ENCODE data around the gene ZDHHC1. TPM values are rescaled to one million over a fixed set of nuclear protein-coding genes. Genes with fewer than 3 reads are reported as not detected.

The ZDHHC1 gene
- total RNA-seq, 4 donors from 2014 or later = 7.5 to 26.7 (median 17.3) TPM

DNA sequence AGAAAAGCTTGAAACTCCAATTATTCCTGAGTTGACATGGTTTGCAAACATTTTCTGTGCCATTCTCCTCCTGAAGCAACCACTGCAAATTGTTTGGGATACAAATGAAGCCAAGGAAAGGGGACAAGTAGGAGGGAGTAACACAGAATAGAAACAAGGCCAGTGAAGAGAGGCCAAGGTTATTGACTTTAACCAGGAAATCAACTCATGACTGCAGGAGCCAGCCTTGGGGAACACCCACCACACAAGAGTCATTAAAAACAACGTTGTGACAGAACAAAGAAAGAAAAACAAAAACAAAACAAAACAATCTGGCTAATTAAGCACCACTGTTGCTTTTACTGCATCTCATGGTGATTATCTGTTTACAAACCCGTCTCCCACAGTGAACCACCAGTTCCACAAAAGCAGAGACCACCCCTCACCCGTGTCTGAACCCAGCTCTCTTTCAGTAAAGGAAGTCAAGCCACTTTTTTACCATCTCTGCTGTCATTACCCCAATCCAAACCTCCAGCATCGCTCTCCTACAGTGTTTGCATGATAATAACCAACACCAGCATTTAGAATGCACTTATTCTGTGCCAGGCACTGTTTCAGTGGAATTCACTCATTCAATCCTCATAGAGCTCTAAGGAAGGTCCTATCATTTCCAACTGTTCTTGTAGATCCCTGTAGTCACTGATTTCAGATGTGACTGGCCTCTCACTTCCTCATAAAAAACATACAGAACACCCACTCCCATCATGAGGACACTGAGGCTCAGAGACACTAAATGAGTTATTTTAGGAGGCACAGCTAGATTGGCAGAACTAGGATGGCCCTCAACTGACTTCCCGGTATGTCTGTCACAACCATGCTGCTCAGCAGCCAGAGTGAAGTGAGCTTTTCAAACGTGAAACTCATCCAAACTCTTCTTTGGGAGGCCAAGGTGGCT, 2.0 kb downstream of the ZDHHC1 start:
- H3K36me3 ChIP-seq = peaks cover 0 to 2% of the 10 kb centered on the region in 2 donors
- H3K4me3 ChIP-seq = no peak overlapping the region
- no peak for ATAC-seq
- no peaks in the 10 kb centered on the region for H3K27me3 ChIP-seq
- H3K27ac ChIP-seq = peak overlapping the region in 1 of 4 donors; percentile 86
- peaks cover 0 to 29% (median 6%) of the 10 kb centered on the region in 3 donors for H3K4me1 ChIP-seq
- no peaks in the 10 kb centered on the region for H3K9me3 ChIP-seq
- TF ChIP-seq POLR2AphosphoS5 (IDR thresholded peaks at IDR 0.05) = no peak
- no peak for TF ChIP-seq EP300 (IDR thresholded peaks at IDR 0.05)
- TF ChIP-seq POLR2A (IDR thresholded peaks at IDR 0.05) = no peak
- TF ChIP-seq, protein P1, sequence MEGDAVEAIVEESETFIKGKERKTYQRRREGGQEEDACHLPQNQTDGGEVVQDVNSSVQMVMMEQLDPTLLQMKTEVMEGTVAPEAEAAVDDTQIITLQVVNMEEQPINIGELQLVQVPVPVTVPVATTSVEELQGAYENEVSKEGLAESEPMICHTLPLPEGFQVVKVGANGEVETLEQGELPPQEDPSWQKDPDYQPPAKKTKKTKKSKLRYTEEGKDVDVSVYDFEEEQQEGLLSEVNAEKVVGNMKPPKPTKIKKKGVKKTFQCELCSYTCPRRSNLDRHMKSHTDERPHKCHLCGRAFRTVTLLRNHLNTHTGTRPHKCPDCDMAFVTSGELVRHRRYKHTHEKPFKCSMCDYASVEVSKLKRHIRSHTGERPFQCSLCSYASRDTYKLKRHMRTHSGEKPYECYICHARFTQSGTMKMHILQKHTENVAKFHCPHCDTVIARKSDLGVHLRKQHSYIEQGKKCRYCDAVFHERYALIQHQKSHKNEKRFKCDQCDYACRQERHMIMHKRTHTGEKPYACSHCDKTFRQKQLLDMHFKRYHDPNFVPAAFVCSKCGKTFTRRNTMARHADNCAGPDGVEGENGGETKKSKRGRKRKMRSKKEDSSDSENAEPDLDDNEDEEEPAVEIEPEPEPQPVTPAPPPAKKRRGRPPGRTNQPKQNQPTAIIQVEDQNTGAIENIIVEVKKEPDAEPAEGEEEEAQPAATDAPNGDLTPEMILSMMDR (IDR thresholded peaks at IDR 0.05) = no peak
- WGBS, 2 donors (ENCODE audit: low coverage in 1 of 2) = 47 to 67% methylated on average over 4 to 5 of the region's 6 CpGs

DNA sequence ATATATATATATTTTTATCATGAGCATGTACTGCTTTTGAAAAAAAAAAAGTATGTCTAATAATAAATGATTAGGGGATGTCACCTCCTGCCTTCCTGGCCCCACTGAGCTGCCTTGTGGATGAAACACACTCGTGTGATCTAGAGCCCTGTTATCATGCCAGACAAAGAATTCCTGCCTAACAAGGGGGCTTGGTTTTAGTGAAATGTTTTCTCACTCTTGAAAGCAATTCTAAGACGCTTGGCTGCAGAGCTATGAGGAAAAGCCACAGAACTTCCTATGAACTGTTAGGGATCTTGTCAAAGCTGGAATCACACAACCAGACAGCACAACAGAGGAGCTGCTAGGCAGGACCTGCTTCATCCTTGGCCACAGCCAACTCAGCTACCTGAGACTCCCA, 4.0 kb downstream of the ZDHHC1 start:
- H3K27ac ChIP-seq = no peak overlapping the region
- WGBS, 2 donors (ENCODE audit: low coverage in 1 of 2) = 36 to 61% methylated on average over 2 of the region's 2 CpGs
- TF ChIP-seq POLR2A (IDR thresholded peaks at IDR 0.05) (no peak), EP300 (IDR thresholded peaks at IDR 0.05) (no peak), POLR2AphosphoS5 (IDR thresholded peaks at IDR 0.05) (no peak)
- TF ChIP-seq, protein P1 (IDR thresholded peaks at IDR 0.05) = no peak

DNA sequence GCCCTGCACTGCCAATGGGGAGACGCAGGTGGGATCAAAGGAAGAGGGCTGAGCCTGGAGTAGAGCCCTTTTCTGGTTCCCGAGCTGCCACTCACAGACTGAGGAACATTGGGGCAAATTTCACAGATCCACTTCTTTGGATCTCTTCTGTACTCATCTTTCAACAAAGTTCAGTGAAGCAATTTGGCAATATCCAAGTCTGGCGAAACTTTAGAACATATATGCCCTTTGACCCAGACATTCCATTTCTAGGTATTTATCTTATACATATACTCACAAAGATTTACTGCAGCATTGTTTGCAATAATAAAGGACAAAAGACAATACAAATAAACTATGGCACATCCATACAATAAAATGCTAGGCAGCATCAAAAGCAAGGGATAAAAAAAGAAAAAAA, 4.9 kb downstream of the ZDHHC1 start:
- no peak for ATAC-seq
- Histone ChIP-seq H3K9me3 (no peaks in the 10 kb centered on the region), H3K36me3 (peaks cover 0 to 6% of the 10 kb centered on the region in 2 donors), H3K4me3 (no peak overlapping the region), H3K27ac (no peak overlapping the region), H3K4me1 (peaks cover 0 to 30% (median 10%) of the 10 kb centered on the region in 3 donors), H3K27me3 (no peaks in the 10 kb centered on the region)
- WGBS, 2 donors (ENCODE audit: low coverage in 1 of 2) = 80 to 92% methylated on average over 3 of the region's 3 CpGs
- TF ChIP-seq POLR2AphosphoS5 (IDR thresholded peaks at IDR 0.05) = no peak
- no peak for TF ChIP-seq EP300 (IDR thresholded peaks at IDR 0.05)
- no peak for TF ChIP-seq POLR2A (IDR thresholded peaks at IDR 0.05)
- TF ChIP-seq, protein P1 (IDR thresholded peaks at IDR 0.05) = no peak

More for the DNA sequence above, 4.0 kb downstream of the ZDHHC1 start:
- Histone ChIP-seq H3K36me3 (peaks cover 0 to 6% of the 10 kb centered on the region in 2 donors), H3K27me3 (no peaks in the 10 kb centered on the region), H3K4me3 (no peak overlapping the region), H3K4me1 (peaks cover 0 to 29% (median 9%) of the 10 kb centered on the region in 3 donors), H3K9me3 (no peaks in the 10 kb centered on the region)
- ATAC-seq = no peak

DNA sequence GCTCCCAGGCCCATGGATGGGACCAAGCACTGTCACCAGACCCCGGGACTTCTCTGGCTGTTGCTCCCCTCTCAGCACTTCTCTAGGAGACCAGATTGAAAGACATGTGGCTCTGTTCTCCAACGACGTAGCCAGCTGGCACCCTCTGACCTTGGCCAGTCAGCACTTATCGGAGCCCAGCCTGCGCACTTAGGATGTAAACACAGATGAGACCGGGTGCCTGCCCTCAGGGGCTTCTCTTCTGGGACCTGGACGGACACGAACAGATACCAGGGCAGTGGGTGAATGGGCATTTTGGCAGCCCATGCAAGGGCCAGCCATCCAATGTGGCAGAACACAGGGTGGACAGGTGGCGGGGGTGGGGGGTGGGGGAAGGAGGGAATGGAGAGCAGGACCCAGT, 6.6 kb downstream of the ZDHHC1 start:
- peaks cover 0 to 12% of the 10 kb centered on the region in 2 donors for H3K36me3 ChIP-seq
- WGBS, 2 donors (ENCODE audit: low coverage in 1 of 2) = 83% methylated on average over 1 of the region's 9 CpGs; no CpG with 5 or more reads in 1 of the 2 donors
- no peaks in the 10 kb centered on the region for H3K27me3 ChIP-seq
- no peak overlapping the region for H3K27ac ChIP-seq
- H3K9me3 ChIP-seq = no peaks in the 10 kb centered on the region
- no peak for TF ChIP-seq EP300 (IDR thresholded peaks at IDR 0.05)
- no peak for TF ChIP-seq POLR2A (IDR thresholded peaks at IDR 0.05)
- TF ChIP-seq, protein P1 (IDR thresholded peaks at IDR 0.05) = no peak
- TF ChIP-seq POLR2AphosphoS5 (IDR thresholded peaks at IDR 0.05) = no peak
- ATAC-seq = no peak
- H3K4me1 ChIP-seq = peaks cover 0 to 25% (median 11%) of the 10 kb centered on the region in 3 donors
- no peak overlapping the region for H3K4me3 ChIP-seq

Measured in gastroesophageal sphincter (tissue), 4 donors.